ENCODE results near the gene OPHN1. TPM values are rescaled to one million over a fixed set of nuclear protein-coding genes. Genes with fewer than 3 reads are reported as not detected.

The OPHN1 gene
- polyA plus RNA-seq, 1 donor from 2014 or later: not detected

DNA sequence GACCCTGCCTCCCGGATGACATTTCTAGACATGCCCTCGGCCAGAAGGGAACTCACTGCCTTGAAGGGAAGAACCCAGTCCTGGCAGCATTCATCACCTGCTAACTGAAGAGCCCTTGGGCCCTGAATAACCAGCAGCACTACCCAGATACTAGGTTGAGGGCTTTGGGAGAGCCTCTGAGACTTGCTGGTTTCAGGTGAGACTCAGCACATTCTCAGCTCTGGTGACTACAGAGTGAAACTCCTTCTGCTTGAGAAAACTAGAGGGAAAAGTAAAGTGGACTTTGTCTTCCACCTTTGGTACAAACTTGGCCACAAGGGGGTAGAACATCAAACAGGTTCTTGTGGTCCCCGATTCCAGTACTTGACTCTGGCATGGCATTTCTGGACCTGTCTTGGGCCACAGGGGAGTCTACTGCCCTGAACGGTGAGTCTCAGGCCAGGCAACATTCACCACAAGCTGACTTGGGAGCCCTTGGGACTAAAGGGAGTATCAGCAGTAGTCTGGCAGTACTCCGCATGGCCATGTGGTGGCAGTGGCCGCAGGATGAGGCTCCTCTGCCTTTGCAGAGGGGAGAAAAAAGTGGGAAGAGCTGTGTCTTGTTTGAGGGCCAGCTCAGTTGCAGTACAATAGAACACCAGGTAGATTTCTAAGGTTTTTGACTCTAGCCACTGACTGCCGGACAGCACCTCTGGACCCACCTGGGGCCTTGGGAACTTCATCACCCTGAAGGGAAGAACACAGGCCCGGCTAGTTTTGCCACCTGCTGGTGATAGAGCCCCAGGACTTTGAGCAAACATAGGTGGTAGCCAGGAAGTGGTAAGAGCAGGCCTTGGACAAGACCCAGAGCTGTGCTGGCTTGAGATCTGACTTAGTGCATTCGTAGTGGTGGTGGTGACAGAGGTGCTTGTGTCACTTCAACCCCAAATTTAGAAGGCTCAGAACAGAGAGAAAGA lies 414.8 kb downstream of the OPHN1 start:
- Mint-ChIP-seq H3K4me1 (no peaks in the 10 kb centered on the region), H3K36me3 (no peaks in the 10 kb centered on the region), H3K27ac (no peak overlapping the region), H3K27me3 (no peaks in the 10 kb centered on the region), H3K4me3 (no peak overlapping the region), H3K9me3 (peaks cover 0 to 6% (median 0%) of the 10 kb centered on the region in 3 donors)

DNA sequence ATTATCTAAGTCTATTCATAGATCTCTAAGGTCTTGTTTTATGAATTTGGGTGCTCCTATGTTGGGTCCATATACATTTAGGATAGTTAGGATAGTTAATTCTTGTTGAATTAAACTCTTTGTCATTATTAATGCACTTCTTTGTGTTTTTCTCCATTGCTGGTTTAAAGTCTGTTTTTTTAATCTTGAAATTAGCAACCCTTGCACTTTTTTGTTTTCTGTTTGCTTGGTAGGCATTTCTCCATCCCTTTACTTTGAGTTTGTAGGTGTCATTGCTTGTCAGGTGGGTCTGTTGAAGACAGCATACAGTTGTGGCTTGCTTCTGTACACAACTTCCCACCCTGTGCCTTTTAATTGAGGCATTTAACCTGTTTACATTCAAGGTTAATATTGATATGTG lies 434.8 kb downstream of the OPHN1 start:
- no peaks in the 10 kb centered on the region for H3K27me3 Mint-ChIP-seq
- no peaks in the 10 kb centered on the region for H3K36me3 Mint-ChIP-seq
- H3K9me3 Mint-ChIP-seq: peaks cover 7 to 33% (median 13%) of the 10 kb centered on the region in 3 donors
- H3K27ac Mint-ChIP-seq: no peak overlapping the region
- H3K4me1 Mint-ChIP-seq: no peaks in the 10 kb centered on the region
- no peak overlapping the region for H3K4me3 Mint-ChIP-seq

Other genes with a start within 250 kb of the OPHN1 start
- 19.7 TPM for gene YIPF6, start 65.6 kb upstream of the OPHN1 start, polyA plus RNA-seq
- 0.16 TPM for gene STARD8, start 214.2 kb upstream of the OPHN1 start, polyA plus RNA-seq